Right lobe of liver (tissue), 4 donors: ENCODE measurements around the gene RPGRIP1L.

Source experiments
- POLR2A ChIP-seq: fragments of 450-650 bp; IDR thresholded peaks from one replicate; pipeline ENCODE4 v1.6.1; 2017; ENCODE audit warnings: antibody characterized with exemption, mild to moderate bottlenecking
- TF ChIP-seq, protein P1 (sequence below), 4 donors: fragments of 200-600 bp in 3 of 4; fragments of 450-650 bp in 1 of 4; IDR thresholded peaks; one replicate each; pipeline versions ENCODE4 v1.5.1 to v1.8.0; 2016 to 2022; ENCODE audit warnings: antibody characterized with exemption in 4 of 4, mild to moderate bottlenecking in 2 of 4
- donor health status: DM: no; HTN: no; CAD: no.
- donor health status: DM: no; HTN: no; CAD: no.
- donor health status: DM: no; HTN: yes; CAD: no.

DNA sequence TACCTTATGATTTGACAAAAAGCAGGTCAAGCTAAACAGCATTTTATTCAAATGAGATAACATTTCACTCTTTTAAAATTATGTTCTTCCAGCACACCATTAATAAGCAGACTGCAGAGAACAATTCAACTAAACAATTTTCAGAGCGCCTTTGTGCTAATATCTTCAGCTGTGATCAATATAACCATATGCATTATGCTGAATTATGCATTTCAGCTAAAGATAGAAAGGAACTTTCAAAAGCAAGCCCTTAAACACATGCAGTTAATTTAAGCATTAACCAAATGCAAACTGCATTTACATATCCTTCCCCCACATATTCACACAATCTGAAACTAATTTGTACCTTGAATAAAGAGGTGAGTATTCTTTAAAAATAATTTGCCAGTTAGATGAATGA is 41.6 kb downstream of the RPGRIP1L start:
- no peak for TF ChIP-seq POLR2A
- TF ChIP-seq, protein P1, sequence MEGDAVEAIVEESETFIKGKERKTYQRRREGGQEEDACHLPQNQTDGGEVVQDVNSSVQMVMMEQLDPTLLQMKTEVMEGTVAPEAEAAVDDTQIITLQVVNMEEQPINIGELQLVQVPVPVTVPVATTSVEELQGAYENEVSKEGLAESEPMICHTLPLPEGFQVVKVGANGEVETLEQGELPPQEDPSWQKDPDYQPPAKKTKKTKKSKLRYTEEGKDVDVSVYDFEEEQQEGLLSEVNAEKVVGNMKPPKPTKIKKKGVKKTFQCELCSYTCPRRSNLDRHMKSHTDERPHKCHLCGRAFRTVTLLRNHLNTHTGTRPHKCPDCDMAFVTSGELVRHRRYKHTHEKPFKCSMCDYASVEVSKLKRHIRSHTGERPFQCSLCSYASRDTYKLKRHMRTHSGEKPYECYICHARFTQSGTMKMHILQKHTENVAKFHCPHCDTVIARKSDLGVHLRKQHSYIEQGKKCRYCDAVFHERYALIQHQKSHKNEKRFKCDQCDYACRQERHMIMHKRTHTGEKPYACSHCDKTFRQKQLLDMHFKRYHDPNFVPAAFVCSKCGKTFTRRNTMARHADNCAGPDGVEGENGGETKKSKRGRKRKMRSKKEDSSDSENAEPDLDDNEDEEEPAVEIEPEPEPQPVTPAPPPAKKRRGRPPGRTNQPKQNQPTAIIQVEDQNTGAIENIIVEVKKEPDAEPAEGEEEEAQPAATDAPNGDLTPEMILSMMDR (IDR thresholded peaks at IDR 0.05), result no peak
